GM12878 (cell line): ENCODE results near the gene RABEP1. TPM values are rescaled to one million over a fixed set of nuclear protein-coding genes. Genes with fewer than 3 reads are reported as not detected.

Source experiments
- ATAC-seq: fragments of 200-7000 bp; cut with Tn5 transposase; 3 replicates; pipeline ENCODE4 v1.9.1; 2020; ENCODE audit warnings: mild to moderate bottlenecking, moderate library complexity
- BruUV-seq: library from RNA; stranded (reverse); fragments of 400-500 nt; replicated peaks from 2 replicates; lab custom pipeline; 2021; lab: Mats Ljungman, UMichigan
- CTCF ChIA-PET: fragments of 300-600 bp; sonication (Branson Sonifier 250); formaldehyde crosslinking; extraction: SDS; loops from one replicate; lab custom pipeline; 2021; ENCODE audit warnings: inconsistent platforms; lab: Yijun Ruan, JAX
- POLR2A ChIA-PET: fragments of 350-600 bp; formaldehyde crosslinking; extraction: SDS; loops from one replicate; lab custom pipeline; 2021; ENCODE audit warnings: inconsistent platforms; lab: Charles Lee
- RAD21 ChIA-PET: fragments of 300-600 bp; sonication (Branson Sonifier 250); formaldehyde crosslinking; loops from one replicate; lab custom pipeline; 2023; ENCODE audit warnings: antibody characterized with exemption; ENCODE audit not compliant: unreplicated experiment; lab: Charles Lee
- SMC1A ChIA-PET: fragments of 300-600 bp; sonication (Branson Sonifier 250); formaldehyde crosslinking; loops from one replicate; lab custom pipeline; 2023; ENCODE audit not compliant: unreplicated experiment, uncharacterized antibody; lab: Charles Lee
- DNase-seq: peaks from one replicate; pipeline ENCODE4 v3.0.0-alpha.2; 2011; ENCODE audit warnings: low read depth, low spot score
- FAIRE-seq: peaks from 3 replicates; lab custom pipeline; 2011; peaks lifted over from hg19 to GRCh38; lab: Jason Lieb, UNC
- H2AFZ ChIP-seq: 2 replicates; pipeline ENCODE4 v1.6.0; 2011; ENCODE audit warnings: low read depth, low read length, control low read depth; ENCODE audit not compliant: control insufficient read depth
- H3K27ac ChIP-seq: 2 replicates; pipeline ENCODE4 v1.5.1; 2011; ENCODE audit warnings: control low read depth; ENCODE audit not compliant: control insufficient read depth, insufficient read depth
- H3K27me3 ChIP-seq, 2 experiments: replicated peaks in 1 of 2; 2 replicates each; pipeline versions ENCODE4 v1.6.0 to v1.6.1; 2011; ENCODE audit warnings: low read length in 1 of 2; ENCODE audit not compliant: control insufficient read depth in 2 of 2, insufficient read depth in 2 of 2
- H3K36me3 ChIP-seq, 2 experiments: 2 replicates each; pipeline ENCODE4 v1.5.1; 2011; ENCODE audit warnings: low read length in 1 of 2; ENCODE audit not compliant: control insufficient read depth in 2 of 2, insufficient read depth in 2 of 2
- H3K4me1 ChIP-seq: 2 replicates; pipeline ENCODE4 v1.6.1; 2011; ENCODE audit warnings: mild to moderate bottlenecking, low read length, moderate library complexity, mixed read lengths; ENCODE audit not compliant: control insufficient read depth, insufficient read depth
- H3K4me2 ChIP-seq: 2 replicates; pipeline ENCODE4 v1.6.0; 2011; ENCODE audit warnings: control low read depth; ENCODE audit not compliant: control insufficient read depth, insufficient read depth
- H3K4me3 ChIP-seq: fragments of 200-600 bp; sonication (generic); 2 replicates; pipeline ENCODE4 v1.5.1; 2016
- H3K79me2 ChIP-seq: 2 replicates; pipeline ENCODE4 v1.6.0; 2011; ENCODE audit warnings: low read length; ENCODE audit not compliant: control insufficient read depth, insufficient read depth
- H3K9ac ChIP-seq: 2 replicates; pipeline ENCODE4 v1.8.0; 2011; ENCODE audit warnings: low read length, control low read depth, mixed read lengths; ENCODE audit not compliant: control insufficient read depth, insufficient read depth
- H3K9me3 ChIP-seq: replicated peaks from 3 replicates; pipeline ENCODE4 v1.5.1; 2011; ENCODE audit warnings: mild to moderate bottlenecking, low read length; ENCODE audit not compliant: control insufficient read depth, insufficient read depth
- H4K20me1 ChIP-seq: 2 replicates; pipeline ENCODE4 v1.6.0; 2011; ENCODE audit not compliant: control insufficient read depth, insufficient read depth
- ASH2L ChIP-seq: fragments of 300-600, 200-600 bp; sonication (generic); IDR thresholded peaks from 2 replicates; pipeline ENCODE4 v1.6.1; 2017; ENCODE audit warnings: low read depth, mild to moderate bottlenecking, borderline replicate concordance
- CBFB ChIP-seq: IDR thresholded peaks from 2 replicates; pipeline ENCODE4 v1.6.1; 2016; ENCODE audit warnings: antibody characterized with exemption, low read depth
- ESRRA ChIP-seq: IDR thresholded peaks from 2 replicates; pipeline ENCODE4 v1.6.1; 2012; ENCODE audit warnings: mild to moderate bottlenecking, low read length, improper control_type of control experiment
- FOS ChIP-seq: IDR thresholded peaks from 3 replicates; pipeline ENCODE4 v1.6.1; 2011; ENCODE audit warnings: borderline replicate concordance; ENCODE audit not compliant: insufficient read length; ENCODE audit errors: extremely low read depth
- HCFC1 ChIP-seq: fragments of 150-350 bp; IDR thresholded peaks from 2 replicates; pipeline ENCODE4 v1.6.1; 2014; ENCODE audit warnings: low read length
- HDAC2 ChIP-seq: fragments of 200-600 bp; sonication (generic); IDR thresholded peaks from 2 replicates; pipeline ENCODE4 v1.6.1; 2017
- NFIC ChIP-seq: IDR thresholded peaks from 2 replicates; pipeline ENCODE4 v1.6.1; 2012; ENCODE audit warnings: low read depth, mild to moderate bottlenecking, inconsistent platforms, low read length, moderate library complexity
- SKIL ChIP-seq: fragments of 450-650 bp; IDR thresholded peaks from 2 replicates; pipeline ENCODE4 v1.6.1; 2017; ENCODE audit warnings: mild to moderate bottlenecking, low read depth, inconsistent platforms; ENCODE audit not compliant: poor library complexity, severe bottlenecking
- SMAD5 ChIP-seq: IDR thresholded peaks from 2 replicates; pipeline ENCODE4 v1.6.1; 2016; ENCODE audit warnings: antibody characterized with exemption, low read depth
- SPI1 ChIP-seq: IDR thresholded peaks from 2 replicates; pipeline ENCODE4 v1.6.1; 2011; ENCODE audit warnings: low read depth, mild to moderate bottlenecking, low read length, moderate library complexity, borderline replicate concordance; ENCODE audit not compliant: insufficient read depth
- SUZ12 ChIP-seq: fragments of 200-600 bp; sonication (generic); IDR thresholded peaks from one replicate; pipeline ENCODE4 v1.6.1; 2018; ENCODE audit warnings: antibody characterized with exemption, mild to moderate bottlenecking; ENCODE audit not compliant: unreplicated experiment
- TAF1 ChIP-seq: IDR thresholded peaks from 2 replicates; pipeline ENCODE4 v1.6.1; 2011; ENCODE audit warnings: mild to moderate bottlenecking, low read depth, low read length, borderline replicate concordance
- ZNF207 ChIP-seq: fragments of 450-650 bp; IDR thresholded peaks from 2 replicates; pipeline ENCODE4 v1.6.1; 2014; ENCODE audit warnings: antibody characterized with exemption, mild to moderate bottlenecking, borderline replicate concordance
- WGBS: methylation state at CpG from one replicate; pipeline ENCODE4 v1.1.6; 2016; ENCODE audit warnings: low lambda C conversion rate; ENCODE audit not compliant: insufficient replicate concordance, insufficient coverage; ENCODE audit errors: missing lambda C conversion rate; 5-methylcytosine and 5-hydroxymethylcytosine counted together
- in situ Hi-C: fragments of 300-500 bp; cut with MboI; formaldehyde crosslinking; loops from 9 replicates; pipeline ENCODE4 v1.14.3; 2018; ENCODE audit warnings: mixed read lengths
- intact Hi-C: fragments of 100-400 bp; cut with micrococcal nuclease; formaldehyde crosslinking; loops from one replicate; pipeline ENCODE4 v1.14.2; 2022; ENCODE audit not compliant: unreplicated experiment
- polyA plus RNA-seq, 11 experiments: library from polyadenylated mRNA; depleted of rRNA in 4 of 11; unstranded in 6 of 11; stranded (reverse) in 5 of 11; fragments of >200 nt; fragmentation: Nextera tagmentation in 4 of 11; fragmentation: Illumina TruSeq in 1 of 11; extraction: Ambion mirVana in 4 of 11; extraction: Trizol in 1 of 11; gene quantifications; 1 replicate in 1 of 11; 2 replicates in 10 of 11; pipeline versions ENCODE4 v1.2.1 to v1.2.3, GENCODE V29; 2011 to 2016; ENCODE audit warnings: inconsistent platforms in 2 of 11, missing spikeins in 2 of 11, low read depth in 1 of 11
- total RNA-seq, 4 experiments: library from RNA; depleted of rRNA in 3 of 4; stranded (reverse); fragments of >200 nt in 3 of 4; fragmentation: Illumina TruSeq in 1 of 4; extraction: Trizol in 1 of 4; gene quantifications; 2 replicates each; pipeline versions ENCODE4 v1.2.1 to v1.2.3, GENCODE V29; 2013 to 2021
- TF ChIP-seq, protein P1 (sequence below): fragments of 450-650 bp; conservative IDR thresholded peaks from 2 replicates; pipeline ENCODE4 v1.6.1; 2017; ENCODE audit warnings: mild to moderate bottlenecking, moderate library complexity

The RABEP1 gene
- total and polyA plus RNA-seq, 10 of the 15 experiments (the other 5 are each of a cell fraction or from before 2014, with no cell fraction given), result 13.4 to 71.4 (median 59.8) TPM

GRCh38 chr17:5354310-5354709, 72.2 kb downstream of the RABEP1 start:
- no TSS peak for BruUV-seq
- POLR2A ChIA-PET, result no interaction called here
- no peaks in the 10 kb centered on the region for H3K27me3 ChIP-seq
- H3K4me3 ChIP-seq, result no peak overlapping the region
- H3K36me3 ChIP-seq, result peaks cover 5 to 30% of the 10 kb centered on the region in 2 experiments
- no peaks in the 10 kb centered on the region for H3K4me1 ChIP-seq
- no peak for FAIRE-seq
- ATAC-seq, result no peak
- RAD21 ChIA-PET, result interaction anchor here (0.5 kb wide), 1 partner anchor 109 kb away, joined by 3 read pairs; no protein-coding TSS in a partner anchor
- DNase-seq, result no peak
- SMC1A ChIA-PET, result no interaction called here
- no peaks in the 10 kb centered on the region for H3K9me3 ChIP-seq
- 76% methylated on average over 2 of the region's 2 CpGs for WGBS
- intact Hi-C loops, result no loop called here
- no peak overlapping the region for H2AFZ ChIP-seq
- H3K9ac ChIP-seq, result no peak overlapping the region
- H3K79me2 ChIP-seq, result no peaks in the 10 kb centered on the region
- in situ Hi-C loops, result no loop called here
- no peaks in the 10 kb centered on the region for H4K20me1 ChIP-seq
- CTCF ChIA-PET, result interaction anchor here (1.2 kb wide), 1 partner anchor 85 kb away, joined by 5 read pairs; the partner anchor contains the start of gene C1QBP
- H3K27ac ChIP-seq, result no peak overlapping the region
- TF ChIP-seq HCFC1 (no peak), ESRRA (no peak), TAF1 (no peak)
- TF ChIP-seq, protein P1, sequence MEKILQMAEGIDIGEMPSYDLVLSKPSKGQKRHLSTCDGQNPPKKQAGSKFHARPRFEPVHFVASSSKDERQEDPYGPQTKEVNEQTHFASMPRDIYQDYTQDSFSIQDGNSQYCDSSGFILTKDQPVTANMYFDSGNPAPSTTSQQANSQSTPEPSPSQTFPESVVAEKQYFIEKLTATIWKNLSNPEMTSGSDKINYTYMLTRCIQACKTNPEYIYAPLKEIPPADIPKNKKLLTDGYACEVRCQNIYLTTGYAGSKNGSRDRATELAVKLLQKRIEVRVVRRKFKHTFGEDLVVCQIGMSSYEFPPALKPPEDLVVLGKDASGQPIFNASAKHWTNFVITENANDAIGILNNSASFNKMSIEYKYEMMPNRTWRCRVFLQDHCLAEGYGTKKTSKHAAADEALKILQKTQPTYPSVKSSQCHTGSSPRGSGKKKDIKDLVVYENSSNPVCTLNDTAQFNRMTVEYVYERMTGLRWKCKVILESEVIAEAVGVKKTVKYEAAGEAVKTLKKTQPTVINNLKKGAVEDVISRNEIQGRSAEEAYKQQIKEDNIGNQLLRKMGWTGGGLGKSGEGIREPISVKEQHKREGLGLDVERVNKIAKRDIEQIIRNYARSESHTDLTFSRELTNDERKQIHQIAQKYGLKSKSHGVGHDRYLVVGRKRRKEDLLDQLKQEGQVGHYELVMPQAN, result no peak
- TF ChIP-seq, all 136 proteins: peak for 0
- no peak overlapping the region for H3K4me2 ChIP-seq

DNA sequence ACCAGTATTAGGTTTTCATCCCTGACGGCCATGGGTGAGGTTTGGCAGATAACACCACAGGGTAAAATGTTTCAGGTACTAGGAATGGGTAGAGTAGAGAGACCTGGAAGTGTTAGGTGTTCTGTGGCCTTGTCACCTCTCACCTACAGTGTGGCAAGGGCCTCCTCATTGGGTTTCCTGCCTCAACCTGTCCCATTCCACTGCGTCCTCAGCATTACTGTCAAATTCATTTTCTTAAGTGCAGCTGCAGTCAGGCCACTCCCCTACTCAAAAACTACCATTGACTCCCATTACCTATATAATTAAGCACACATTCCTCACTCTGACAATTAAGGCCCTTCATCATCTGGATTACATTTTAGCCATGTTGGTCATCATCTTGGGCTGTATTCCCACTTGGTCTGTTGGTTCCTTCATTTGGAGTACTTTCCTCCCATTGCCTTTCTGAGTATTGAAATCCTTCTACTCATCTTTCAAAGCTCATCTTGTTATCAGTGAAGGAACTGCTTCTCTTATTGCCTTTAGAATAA, 72.9 kb downstream of the RABEP1 start:
- ChIA-PET SMC1A (no interaction called here), RAD21 (no interaction called here), POLR2A (no interaction called here), CTCF (interaction anchor here (1.2 kb wide), 1 partner anchor 84 kb away, joined by 5 read pairs; the partner anchor contains the start of gene C1QBP)
- Histone ChIP-seq H4K20me1 (no peaks in the 10 kb centered on the region), H3K27me3 (no peaks in the 10 kb centered on the region), H3K79me2 (no peaks in the 10 kb centered on the region), H3K9ac (no peak overlapping the region), H3K4me3 (no peak overlapping the region), H3K27ac (no peak overlapping the region), H3K9me3 (no peaks in the 10 kb centered on the region), H3K4me1 (no peaks in the 10 kb centered on the region), H2AFZ (no peak overlapping the region), H3K4me2 (no peak overlapping the region), H3K36me3 (peaks cover 5 to 30% of the 10 kb centered on the region in 2 experiments)
- ATAC-seq, result no peak
- DNase-seq, result no peak
- WGBS, result 98% methylated on average over 2 of the region's 2 CpGs
- intact Hi-C loops (no loop called here), in situ Hi-C loops (no loop called here)
- no TSS peak for BruUV-seq
- no peak for FAIRE-seq
- TF ChIP-seq SMAD5 (no peak), FOS (no peak), NFIC (no peak), CBFB (no peak), SPI1 (no peak), SUZ12 (no peak), ASH2L (no peak), ZNF207 (no peak), HDAC2 (no peak), SKIL (no peak)
